SU-DHL-6 (cell line): Measurements from ENCODE around the gene SLC7A9.

ENCODE experiments used
- EZH2phosphoT487 ChIP-seq: fragments of 200-600 bp; sonication (generic), shearing (Covaris generic); conservative IDR thresholded peaks from 2 replicates; pipeline ENCODE4 v1.6.1; 2018; ENCODE audit warnings: mild to moderate bottlenecking, antibody characterized with exemption, low read length, moderate library complexity, mixed read lengths
- TF ChIP-seq, protein P1 (sequence below): fragments of 200-600 bp; sonication (generic); IDR thresholded peaks from one replicate; pipeline ENCODE4 v1.5.1; 2017; ENCODE audit warnings: antibody characterized with exemption, mild to moderate bottlenecking, low read length, moderate library complexity; ENCODE audit not compliant: insufficient read depth, poor library complexity, severe bottlenecking

DNA sequence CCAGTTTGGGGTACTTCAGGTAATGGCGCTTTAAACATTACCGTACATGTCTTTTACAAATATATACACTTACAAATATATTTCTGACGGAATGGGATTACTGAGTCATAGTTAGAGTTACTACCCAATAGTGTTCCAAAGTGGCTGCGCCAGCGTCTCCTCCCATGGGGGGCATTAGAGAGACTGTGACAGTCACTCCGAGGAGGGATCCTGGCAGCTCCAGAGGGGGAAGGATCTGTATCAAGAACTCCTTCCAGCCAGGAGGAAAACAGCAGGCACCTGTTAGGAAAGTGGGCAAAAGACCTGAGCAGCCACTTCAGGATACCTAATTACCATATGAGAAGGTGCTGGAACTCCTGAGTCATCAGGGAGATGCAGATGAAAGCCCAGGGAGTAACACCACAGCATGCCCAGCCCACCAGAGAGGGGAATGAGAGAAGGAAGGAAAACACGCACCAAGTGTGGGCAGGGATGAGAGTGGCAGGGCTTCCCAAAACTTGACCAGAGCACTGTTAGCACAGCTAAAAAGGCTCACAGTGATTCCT lies 52.9 kb downstream of the SLC7A9 start:
- TF ChIP-seq, protein P1, sequence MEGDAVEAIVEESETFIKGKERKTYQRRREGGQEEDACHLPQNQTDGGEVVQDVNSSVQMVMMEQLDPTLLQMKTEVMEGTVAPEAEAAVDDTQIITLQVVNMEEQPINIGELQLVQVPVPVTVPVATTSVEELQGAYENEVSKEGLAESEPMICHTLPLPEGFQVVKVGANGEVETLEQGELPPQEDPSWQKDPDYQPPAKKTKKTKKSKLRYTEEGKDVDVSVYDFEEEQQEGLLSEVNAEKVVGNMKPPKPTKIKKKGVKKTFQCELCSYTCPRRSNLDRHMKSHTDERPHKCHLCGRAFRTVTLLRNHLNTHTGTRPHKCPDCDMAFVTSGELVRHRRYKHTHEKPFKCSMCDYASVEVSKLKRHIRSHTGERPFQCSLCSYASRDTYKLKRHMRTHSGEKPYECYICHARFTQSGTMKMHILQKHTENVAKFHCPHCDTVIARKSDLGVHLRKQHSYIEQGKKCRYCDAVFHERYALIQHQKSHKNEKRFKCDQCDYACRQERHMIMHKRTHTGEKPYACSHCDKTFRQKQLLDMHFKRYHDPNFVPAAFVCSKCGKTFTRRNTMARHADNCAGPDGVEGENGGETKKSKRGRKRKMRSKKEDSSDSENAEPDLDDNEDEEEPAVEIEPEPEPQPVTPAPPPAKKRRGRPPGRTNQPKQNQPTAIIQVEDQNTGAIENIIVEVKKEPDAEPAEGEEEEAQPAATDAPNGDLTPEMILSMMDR = no peak
- no peak for TF ChIP-seq EZH2phosphoT487
